OCI-LY3 (cell line): ENCODE data around the gene TRPM5.

Experiments
- EZH2phosphoT487 ChIP-seq: fragments of 200-600 bp; shearing (Covaris generic); IDR thresholded peaks from 2 replicates; pipeline ENCODE4 v1.6.1; 2018; ENCODE audit warnings: antibody characterized with exemption, mixed run types, low read depth
- TF ChIP-seq, protein P1 (sequence below): fragments of 200-600, 300-600 bp; sonication (generic); IDR thresholded peaks from 2 replicates; pipeline ENCODE4 v1.5.1; 2014; ENCODE audit warnings: antibody characterized with exemption, low read length, low read depth

DNA sequence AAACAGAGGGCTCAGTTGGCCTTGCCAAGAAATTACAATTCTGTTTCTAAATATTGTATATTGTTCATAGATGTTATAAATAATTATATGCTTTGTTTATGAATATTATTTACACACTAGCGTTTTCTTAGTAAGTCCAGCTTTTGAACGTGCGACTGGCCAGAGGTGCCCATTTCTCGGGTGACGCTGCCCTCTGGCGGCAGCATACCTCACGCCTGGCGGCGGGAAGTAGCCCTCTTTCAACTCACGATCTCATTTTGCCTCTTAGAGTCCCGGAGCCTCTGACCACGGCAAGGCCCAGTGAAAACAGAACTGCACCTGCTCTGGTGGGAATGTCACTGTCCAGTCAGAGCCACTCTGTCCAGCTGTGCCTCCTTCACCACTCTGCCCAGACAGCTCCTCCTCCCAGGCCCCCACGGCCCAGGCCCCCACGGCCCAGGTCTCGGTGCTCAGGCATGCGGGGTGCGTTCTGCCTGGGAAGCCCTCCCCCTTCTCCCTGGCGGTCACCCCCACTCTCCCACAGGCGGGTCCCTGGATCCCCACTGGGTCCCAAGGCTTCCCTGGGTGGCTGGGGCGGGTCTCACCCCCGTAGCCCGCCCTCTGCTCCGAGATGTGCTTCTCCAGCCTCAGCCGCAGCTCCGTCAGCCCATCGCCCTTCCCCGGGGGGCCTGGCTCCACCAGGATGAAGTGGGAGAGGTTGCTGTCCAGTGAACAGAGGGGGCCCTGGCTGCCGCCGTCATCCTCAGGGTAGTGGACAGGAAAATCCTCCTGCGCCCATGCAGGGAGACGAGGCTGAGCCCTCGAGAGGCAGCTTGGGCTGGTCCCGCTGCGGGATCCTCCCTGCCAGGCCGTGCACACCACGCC lies 24.4 kb downstream of the TRPM5 start:
- TF ChIP-seq, protein P1, sequence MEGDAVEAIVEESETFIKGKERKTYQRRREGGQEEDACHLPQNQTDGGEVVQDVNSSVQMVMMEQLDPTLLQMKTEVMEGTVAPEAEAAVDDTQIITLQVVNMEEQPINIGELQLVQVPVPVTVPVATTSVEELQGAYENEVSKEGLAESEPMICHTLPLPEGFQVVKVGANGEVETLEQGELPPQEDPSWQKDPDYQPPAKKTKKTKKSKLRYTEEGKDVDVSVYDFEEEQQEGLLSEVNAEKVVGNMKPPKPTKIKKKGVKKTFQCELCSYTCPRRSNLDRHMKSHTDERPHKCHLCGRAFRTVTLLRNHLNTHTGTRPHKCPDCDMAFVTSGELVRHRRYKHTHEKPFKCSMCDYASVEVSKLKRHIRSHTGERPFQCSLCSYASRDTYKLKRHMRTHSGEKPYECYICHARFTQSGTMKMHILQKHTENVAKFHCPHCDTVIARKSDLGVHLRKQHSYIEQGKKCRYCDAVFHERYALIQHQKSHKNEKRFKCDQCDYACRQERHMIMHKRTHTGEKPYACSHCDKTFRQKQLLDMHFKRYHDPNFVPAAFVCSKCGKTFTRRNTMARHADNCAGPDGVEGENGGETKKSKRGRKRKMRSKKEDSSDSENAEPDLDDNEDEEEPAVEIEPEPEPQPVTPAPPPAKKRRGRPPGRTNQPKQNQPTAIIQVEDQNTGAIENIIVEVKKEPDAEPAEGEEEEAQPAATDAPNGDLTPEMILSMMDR = peak; percentile 89
- TF ChIP-seq EZH2phosphoT487 = no peak
